Stomach (tissue), 9 donors: ENCODE results near the gene OLR1. TPM values are rescaled to one million over a fixed set of nuclear protein-coding genes. Genes with fewer than 3 reads are reported as not detected.
A peak's percentile ranks its signal among the peaks of the same experiment; 100 is the strongest.

ENCODE experiments used
- DNase-seq, 2 donors: peaks; one replicate each; pipeline versions ENCODE4 v3.0.0 to v3.0.0-alpha.2; 2013 to 2019
- H3K27ac ChIP-seq, 5 donors: fragments of 200-600 bp in 4 of 5; sonication (generic) in 4 of 5; one replicate each; pipeline ENCODE4 v1.5.1; 2013 to 2019; ENCODE audit warnings: mild to moderate bottlenecking in 1 of 5, moderate library complexity in 1 of 5
- H3K27me3 ChIP-seq, 3 donors: fragments of 200-600 bp; sonication (generic); one replicate each; pipeline ENCODE4 v1.5.1; 2017 to 2019; ENCODE audit warnings: mixed run types in 1 of 3
- H3K36me3 ChIP-seq, 4 donors: fragments of 200-600 bp; sonication (generic); 1 replicate in 3 of 4; 2 replicates in 1 of 4; pipeline ENCODE4 v1.5.1; 2016 to 2019
- H3K4me1 ChIP-seq, 4 donors: fragments of 200-600 bp; sonication (generic); one replicate each; pipeline ENCODE4 v1.5.1; 2016 to 2019
- H3K4me3 ChIP-seq, 4 donors: fragments of 200-600 bp; sonication (generic) in 3 of 4; one replicate each; pipeline ENCODE4 v1.5.1; 2016 to 2019; ENCODE audit warnings: mild to moderate bottlenecking in 1 of 4
- H3K9me3 ChIP-seq, 4 donors: fragments of 200-600 bp; sonication (generic); one replicate each; pipeline ENCODE4 v1.5.1; 2016 to 2019
- EP300 ChIP-seq: sonication (generic); formaldehyde crosslinking; IDR thresholded peaks from one replicate; pipeline ENCODE4 v1.6.1; 2017; ENCODE audit warnings: antibody characterized with exemption
- POLR2A ChIP-seq, 4 donors: fragments of 450-650 bp; IDR thresholded peaks; one replicate each; pipeline ENCODE4 v1.6.1; 2016; ENCODE audit warnings: antibody characterized with exemption in 4 of 4, control low read depth in 2 of 4, mild to moderate bottlenecking in 1 of 4, moderate library complexity in 1 of 4
- POLR2AphosphoS5 ChIP-seq, 3 donors: sonication (generic); formaldehyde crosslinking; IDR thresholded peaks; one replicate each; pipeline ENCODE4 v1.6.1; 2016; ENCODE audit warnings: antibody characterized with exemption in 3 of 3
- WGBS, 5 donors: extraction: QIAGEN DNeasy Blood & Tissue Kit in 3 of 5; methylation state at CpG; one replicate each; pipeline versions ENCODE4 v1.1.5 to v1.1.7; 2013 to 2018; 5-methylcytosine and 5-hydroxymethylcytosine counted together
- intact Hi-C: fragments of 100-400 bp; cut with DNase I; formaldehyde crosslinking; loops from one replicate; pipeline ENCODE4 v1.15.1; 2023; ENCODE audit warnings: low total_unique reads
- polyA plus RNA-seq, 3 donors: library from polyadenylated mRNA; stranded (reverse); fragments of 200-250 nt; gene quantifications; one replicate each; pipeline ENCODE4 v1.2.3, GENCODE V29; 2013
- total RNA-seq, 5 donors: library from RNA; depleted of rRNA; stranded (reverse); fragments of >200 nt; gene quantifications; one replicate each; pipeline versions ENCODE4 v1.1.0 to v1.2.3, GENCODE V29; 2014 to 2016
- TF ChIP-seq, protein P1 (sequence below), 7 experiments: fragments of 450-650 bp in 4 of 7; fragments of 200-600 bp in 3 of 7; sonication (generic) in 3 of 7; IDR thresholded peaks; one replicate each; pipeline ENCODE4 v1.5.1; 2016 to 2019; ENCODE audit warnings: antibody characterized with exemption in 7 of 7, control low read depth in 2 of 7, mild to moderate bottlenecking in 1 of 7
- donor health status: healthy with polysubstance abuse.
- donor health status: Bipolar disorder and iron deficiency.
- donor health status: healthy.

Gene OLR1
- total and polyA plus RNA-seq, 8 donors: 0.48 to 7.4 (median 4.1) TPM; not detected in 2

GRCh38 chr12:10153271-10154144 lies 18.4 kb downstream of the OLR1 start:
- peak overlapping the region; percentile 51 to 71 (median 66) for H3K4me3 ChIP-seq
- WGBS, 5 donors: 4 to 13% (median 5%) methylated on average over 23 to 46 of the region's 46 CpGs
- no peaks in the 10 kb centered on the region for H3K9me3 ChIP-seq
- H3K4me1 ChIP-seq: peaks cover 6 to 14% (median 9%) of the 10 kb centered on the region in 4 donors
- intact Hi-C loops: no loop called here
- DNase-seq: peak; percentile 73 to 89
- TF ChIP-seq, protein P1, sequence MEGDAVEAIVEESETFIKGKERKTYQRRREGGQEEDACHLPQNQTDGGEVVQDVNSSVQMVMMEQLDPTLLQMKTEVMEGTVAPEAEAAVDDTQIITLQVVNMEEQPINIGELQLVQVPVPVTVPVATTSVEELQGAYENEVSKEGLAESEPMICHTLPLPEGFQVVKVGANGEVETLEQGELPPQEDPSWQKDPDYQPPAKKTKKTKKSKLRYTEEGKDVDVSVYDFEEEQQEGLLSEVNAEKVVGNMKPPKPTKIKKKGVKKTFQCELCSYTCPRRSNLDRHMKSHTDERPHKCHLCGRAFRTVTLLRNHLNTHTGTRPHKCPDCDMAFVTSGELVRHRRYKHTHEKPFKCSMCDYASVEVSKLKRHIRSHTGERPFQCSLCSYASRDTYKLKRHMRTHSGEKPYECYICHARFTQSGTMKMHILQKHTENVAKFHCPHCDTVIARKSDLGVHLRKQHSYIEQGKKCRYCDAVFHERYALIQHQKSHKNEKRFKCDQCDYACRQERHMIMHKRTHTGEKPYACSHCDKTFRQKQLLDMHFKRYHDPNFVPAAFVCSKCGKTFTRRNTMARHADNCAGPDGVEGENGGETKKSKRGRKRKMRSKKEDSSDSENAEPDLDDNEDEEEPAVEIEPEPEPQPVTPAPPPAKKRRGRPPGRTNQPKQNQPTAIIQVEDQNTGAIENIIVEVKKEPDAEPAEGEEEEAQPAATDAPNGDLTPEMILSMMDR (IDR thresholded peaks at IDR 0.05): peak in 5 of 7 experiments; percentile 50 to 84 (median 77)
- TF ChIP-seq POLR2A (IDR thresholded peaks at IDR 0.05) (no peak), POLR2AphosphoS5 (IDR thresholded peaks at IDR 0.05) (peak in 1 of 3 donors; percentile 34), EP300 (no peak)
- H3K27me3 ChIP-seq: no peaks in the 10 kb centered on the region
- no peaks in the 10 kb centered on the region for H3K36me3 ChIP-seq
- peak overlapping the region; percentile 4 to 87 (median 74) for H3K27ac ChIP-seq

GRCh38 chr12:10151621-10152020 lies 20.3 kb downstream of the OLR1 start:
- H3K27ac ChIP-seq: no peak overlapping the region
- TF ChIP-seq EP300: no peak
- no peak for TF ChIP-seq POLR2AphosphoS5 (IDR thresholded peaks at IDR 0.05)
- TF ChIP-seq, protein P1 (IDR thresholded peaks at IDR 0.05): no peak
- no peak for TF ChIP-seq POLR2A (IDR thresholded peaks at IDR 0.05)
- intact Hi-C loops: no loop called here
- 57 to 73% (median 70%) methylated on average over 2 of the region's 2 CpGs for WGBS, 5 donors
- no peak overlapping the region for H3K4me3 ChIP-seq
- no peaks in the 10 kb centered on the region for H3K36me3 ChIP-seq
- H3K4me1 ChIP-seq: peaks cover 6 to 14% (median 9%) of the 10 kb centered on the region in 4 donors
- no peak for DNase-seq
- H3K9me3 ChIP-seq: no peaks in the 10 kb centered on the region
- H3K27me3 ChIP-seq: no peaks in the 10 kb centered on the region

DNA sequence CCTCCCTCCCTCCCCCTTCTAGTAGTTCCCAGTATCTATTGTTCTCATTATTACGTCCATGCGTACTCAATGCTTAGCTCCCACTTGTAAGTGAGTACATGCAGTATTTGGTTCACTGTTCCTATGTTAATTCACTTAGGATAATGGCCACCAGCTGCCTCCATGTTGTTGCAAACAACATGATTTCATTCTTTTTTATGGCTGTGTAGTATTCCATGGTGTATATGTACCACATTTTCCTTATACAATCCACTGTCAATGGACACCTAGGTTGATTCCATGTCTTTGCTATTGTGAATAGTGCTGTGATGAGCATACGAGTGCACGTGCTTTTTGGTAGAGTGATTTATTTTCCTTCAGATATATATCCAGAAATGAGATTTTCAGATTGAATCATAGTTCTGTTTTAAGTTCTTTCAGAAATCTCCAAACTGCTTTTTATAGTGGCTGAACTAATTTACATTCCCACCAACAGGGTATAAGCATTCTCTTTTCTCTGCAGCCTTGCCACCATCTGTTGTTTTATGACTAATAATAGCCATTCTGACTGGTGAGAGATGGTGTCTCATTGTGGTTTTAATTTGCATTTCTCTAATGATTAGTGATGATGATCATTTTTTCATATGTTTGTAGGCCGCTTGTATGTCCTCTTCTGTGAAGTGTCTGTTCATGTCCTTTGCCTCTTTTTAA lies 24.1 kb downstream of the OLR1 start:
- intact Hi-C loops: no loop called here
- Histone ChIP-seq H3K27me3 (no peaks in the 10 kb centered on the region), H3K9me3 (no peaks in the 10 kb centered on the region), H3K4me3 (no peak overlapping the region), H3K36me3 (no peaks in the 10 kb centered on the region), H3K4me1 (peaks cover 0 to 3% (median 0%) of the 10 kb centered on the region in 4 donors), H3K27ac (no peak overlapping the region)
- TF ChIP-seq POLR2A (IDR thresholded peaks at IDR 0.05) (no peak), EP300 (no peak), POLR2AphosphoS5 (IDR thresholded peaks at IDR 0.05) (no peak)
- TF ChIP-seq, protein P1 (IDR thresholded peaks at IDR 0.05): no peak
- 76 to 93% (median 86%) methylated on average over 5 of the region's 5 CpGs for WGBS, 5 donors
- no peak for DNase-seq

DNA sequence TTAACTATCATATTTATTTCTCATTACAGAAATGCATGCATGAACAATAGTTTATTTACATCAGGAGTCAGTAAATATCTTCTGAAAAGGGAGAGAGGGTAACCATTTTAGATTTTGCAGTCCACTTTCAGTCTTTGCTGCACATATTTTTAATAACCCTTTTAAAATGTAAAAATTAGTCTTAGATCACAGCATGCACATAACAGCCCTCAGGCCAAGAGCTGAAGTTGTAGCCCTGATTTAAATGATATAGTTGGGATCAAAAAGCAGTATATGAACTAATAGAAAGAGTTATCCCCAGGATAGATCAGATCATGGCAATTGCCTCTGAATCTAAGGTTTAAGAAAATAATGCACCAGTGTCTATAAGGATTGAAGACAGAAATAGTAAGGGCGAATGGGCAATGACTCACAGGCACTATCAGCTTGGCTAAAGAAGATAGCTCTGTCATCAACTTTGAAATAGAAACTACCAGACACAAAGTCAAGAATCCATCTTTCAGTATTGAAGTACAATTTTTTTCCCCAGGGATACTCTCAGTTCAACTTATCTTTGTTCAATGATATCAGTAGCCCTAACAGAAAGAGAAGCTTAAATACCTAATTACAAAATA lies 28.8 kb downstream of the OLR1 start:
- H3K27ac ChIP-seq: no peak overlapping the region
- 0 to 29% (median 0%) methylated on average over 1 of the region's 1 CpG for WGBS, 5 donors
- TF ChIP-seq POLR2AphosphoS5 (IDR thresholded peaks at IDR 0.05) (no peak), EP300 (no peak), POLR2A (IDR thresholded peaks at IDR 0.05) (no peak)
- TF ChIP-seq, protein P1 (IDR thresholded peaks at IDR 0.05): no peak
- no peaks in the 10 kb centered on the region for H3K4me1 ChIP-seq
- no peaks in the 10 kb centered on the region for H3K9me3 ChIP-seq
- no peaks in the 10 kb centered on the region for H3K27me3 ChIP-seq
- no peak for DNase-seq
- intact Hi-C loops: no loop called here
- no peak overlapping the region for H3K4me3 ChIP-seq
- no peaks in the 10 kb centered on the region for H3K36me3 ChIP-seq
